Hepatic stellate cell (primary cell): ENCODE measurements around the gene RASSF10.
"Not testable (repeated sequence)": the region's sequence is repeated elsewhere in the genome, so short reads cannot be mapped to it uniquely, and the experiment has no call there.

Source experiments
- DNase-seq: peaks from one replicate; pipeline ENCODE4 v3.0.0; 2011; ENCODE audit warnings: low spot score

RASSF10 gene

GRCh38 chr11:13026722-13027121, 17.6 kb downstream of the RASSF10 start:
- DNase-seq: no peak

- DNase-seq: no peak
These were observed 19.2 kb downstream of the RASSF10 start for GRCh38 chr11:13028322-13028721.

- no peak for DNase-seq
These were observed 20.8 kb downstream of the RASSF10 start for GRCh38 chr11:13029872-13030271.

GRCh38 chr11:13030857-13031256, 21.7 kb downstream of the RASSF10 start:
- no peak for DNase-seq

GRCh38 chr11:13031349-13031748, 22.2 kb downstream of the RASSF10 start:
- DNase-seq: no peak

GRCh38 chr11:13033760-13034533, 24.8 kb downstream of the RASSF10 start:
- DNase-seq: no peak

GRCh38 chr11:13035711-13036110, 26.6 kb downstream of the RASSF10 start:
- no peak for DNase-seq

GRCh38 chr11:13036235-13036634, 27.1 kb downstream of the RASSF10 start:
- DNase-seq: no peak

- no peak for DNase-seq
These were observed 29.2 kb downstream of the RASSF10 start for GRCh38 chr11:13038366-13038765.

GRCh38 chr11:13039126-13039525, 30.0 kb downstream of the RASSF10 start:
- DNase-seq: no peak

GRCh38 chr11:13040969-13041561, 31.9 kb downstream of the RASSF10 start:
- DNase-seq: no peak

GRCh38 chr11:13042873-13043342, 33.8 kb downstream of the RASSF10 start:
- DNase-seq: no peak

- DNase-seq: no peak
These were observed 35.0 kb downstream of the RASSF10 start for GRCh38 chr11:13043912-13044628.

- not testable (repeated sequence) for DNase-seq
These were observed 36.0 kb downstream of the RASSF10 start for GRCh38 chr11:13045089-13045488.

GRCh38 chr11:13045734-13046133, 36.6 kb downstream of the RASSF10 start:
- DNase-seq: no peak

GRCh38 chr11:13046637-13047570, 37.8 kb downstream of the RASSF10 start:
- DNase-seq: no peak

GRCh38 chr11:13047884-13048283, 38.8 kb downstream of the RASSF10 start:
- no peak for DNase-seq

GRCh38 chr11:13051257-13051656, 42.1 kb downstream of the RASSF10 start:
- DNase-seq: no peak

GRCh38 chr11:13052130-13052571, 43.0 kb downstream of the RASSF10 start:
- DNase-seq: no peak

- DNase-seq: no peak
These were observed 44.3 kb downstream of the RASSF10 start for GRCh38 chr11:13053255-13053917.

GRCh38 chr11:13054278-13054677, 45.2 kb downstream of the RASSF10 start:
- DNase-seq: no peak
